HT-29 (cell line): ENCODE measurements around the gene CDC42EP4. TPM values are rescaled to one million over a fixed set of nuclear protein-coding genes. Genes with fewer than 3 reads are reported as not detected.
A peak's percentile ranks its signal among the peaks of the same experiment; 100 is the strongest.
"Not testable (repeated sequence)": the region's sequence is repeated elsewhere in the genome, so short reads cannot be mapped to it uniquely, and the experiment has no call there.

Experiments
- DNase-seq: peaks from one replicate; pipeline ENCODE4 v3.0.0-alpha.2; 2015; ENCODE audit warnings: low spot score
- total RNA-seq: library from RNA; depleted of rRNA; stranded (reverse); fragments of >200 nt; shearing (Covaris generic); gene quantifications from 2 replicates; pipeline ENCODE4 v1.2.3, GENCODE V29; 2014

Gene CDC42EP4
- total RNA-seq, 1 experiment from 2014 or later = 109 TPM

GRCh38 chr17:73343168-73343634 lies 31.4 kb upstream of the CDC42EP4 start:
- DNase-seq = no peak

DNA sequence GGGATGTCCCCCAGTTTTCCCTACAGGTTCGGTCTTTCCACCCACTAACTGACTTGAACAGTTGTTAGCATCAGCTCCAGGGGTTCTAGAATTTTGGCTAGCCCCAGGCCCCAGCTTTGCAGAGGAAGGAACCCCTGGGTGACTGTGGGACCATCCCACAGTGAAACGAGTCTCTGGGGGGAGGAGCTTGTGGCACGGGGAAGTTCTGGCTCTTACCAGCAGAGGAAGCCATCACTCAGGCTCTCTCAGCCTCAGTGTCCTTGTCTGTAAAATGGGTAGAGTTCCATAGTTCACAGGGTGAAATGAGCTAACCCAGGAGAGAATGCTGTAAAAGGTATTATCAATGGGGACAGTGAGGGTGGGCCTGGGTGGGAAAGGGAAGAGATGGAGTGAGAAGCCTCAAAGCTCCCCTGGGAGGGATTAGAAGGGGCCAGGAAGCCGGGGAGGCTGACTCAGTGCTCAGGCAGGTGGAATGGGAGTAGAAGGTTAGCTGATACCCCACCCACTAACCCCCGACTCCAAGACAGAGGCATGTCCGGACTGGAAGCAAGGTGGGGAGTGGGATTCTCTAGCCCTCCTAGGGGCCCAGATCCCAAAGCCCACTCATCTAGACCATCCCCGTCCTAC lies 30.9 kb upstream of the CDC42EP4 start:
- no peak for DNase-seq

DNA sequence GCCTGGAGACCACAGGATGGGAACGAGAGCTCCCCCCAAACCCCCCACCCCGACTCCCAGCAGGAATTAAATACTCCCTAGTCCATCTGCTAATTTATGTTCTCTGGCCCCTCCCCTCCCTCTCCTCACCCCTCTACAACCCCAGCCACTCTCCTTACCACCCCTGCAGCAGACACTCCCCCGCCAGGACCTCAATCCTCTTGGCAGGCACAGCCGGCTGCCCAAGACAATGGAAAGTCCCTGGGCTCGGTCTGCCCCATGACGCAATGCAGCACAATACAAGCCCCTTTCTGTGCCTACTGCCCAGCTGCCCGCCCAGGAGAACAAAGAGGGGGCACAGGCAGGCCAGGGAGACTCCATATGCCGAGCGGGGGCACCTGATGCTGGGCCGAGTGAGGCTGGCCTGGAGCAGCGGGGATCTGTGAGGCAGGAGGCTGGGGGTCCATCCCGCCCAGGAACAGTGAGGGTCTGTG lies 30.3 kb upstream of the CDC42EP4 start:
- no peak for DNase-seq

- no peak for DNase-seq
Measured at GRCh38 chr17:73341350-73342049, 29.7 kb upstream of the CDC42EP4 start.

DNA sequence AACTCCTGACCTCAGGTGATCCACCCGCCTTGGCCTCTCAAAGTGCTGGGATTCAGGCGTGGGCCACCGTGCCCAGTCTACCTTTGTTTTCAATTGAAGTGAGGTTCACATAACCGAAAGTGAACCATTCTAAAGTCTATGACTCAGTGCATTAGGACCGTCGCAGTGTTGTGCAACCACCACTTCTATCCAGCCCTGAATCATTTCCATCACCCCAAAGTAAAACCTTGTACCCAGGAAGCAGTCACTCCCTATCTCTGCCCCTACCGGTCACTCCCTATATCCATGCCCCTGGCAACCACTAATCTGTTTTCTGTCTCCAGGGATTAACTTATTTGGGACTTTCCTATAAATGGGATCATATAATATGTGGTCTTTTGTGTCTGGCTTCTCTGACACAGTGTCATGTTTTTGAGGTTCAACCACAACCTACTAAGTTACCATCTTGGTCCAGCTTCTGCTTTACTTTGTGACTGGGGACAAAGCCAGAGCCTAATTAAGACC lies 28.3 kb upstream of the CDC42EP4 start:
- peak; percentile 73 for DNase-seq

- DNase-seq = no peak
Measured at GRCh38 chr17:73338566-73339197, 26.9 kb upstream of the CDC42EP4 start.

DNA sequence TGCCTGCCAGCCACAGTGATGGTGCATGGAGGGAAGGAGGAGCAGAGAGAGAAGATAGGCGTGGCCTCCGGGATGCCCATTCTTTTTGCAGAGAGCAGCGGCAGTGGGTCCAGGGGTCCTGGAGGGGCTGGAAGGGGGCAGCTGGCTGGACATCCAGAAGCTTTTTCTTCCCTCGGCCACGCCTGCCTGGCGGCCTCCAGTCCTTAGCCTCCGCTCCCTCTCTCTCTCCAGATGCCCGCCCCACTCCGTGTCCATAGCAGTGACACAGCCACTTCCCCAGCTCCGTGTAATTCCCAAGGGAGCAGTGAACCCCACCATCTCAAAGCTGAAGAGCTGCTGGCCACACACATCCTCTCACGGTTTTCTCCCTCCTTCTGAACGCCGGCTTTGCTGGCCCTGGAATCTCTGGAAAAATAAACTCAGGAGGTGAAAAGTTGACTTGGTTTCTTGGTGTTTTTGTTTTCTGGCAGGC lies 26.3 kb upstream of the CDC42EP4 start:
- no peak for DNase-seq

DNA sequence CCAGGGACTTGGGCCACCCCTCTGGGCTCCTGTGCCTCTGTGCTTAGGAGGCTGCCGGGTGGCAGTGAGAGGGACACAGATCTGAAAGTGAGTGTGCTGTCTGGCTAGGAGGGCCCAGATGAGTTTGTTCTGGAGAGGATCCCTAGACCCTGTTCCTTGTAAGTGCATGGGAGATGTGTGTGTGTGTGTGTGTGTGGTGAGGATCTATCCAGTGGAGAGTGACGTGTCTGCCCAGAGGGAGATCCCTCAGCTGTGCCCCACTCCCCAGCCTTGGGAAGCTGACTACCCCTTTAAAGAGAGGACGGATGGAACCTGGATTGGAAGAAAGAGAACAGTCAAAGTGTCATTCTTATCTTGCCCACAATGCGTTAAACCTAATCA lies 25.5 kb upstream of the CDC42EP4 start:
- no peak for DNase-seq

DNA sequence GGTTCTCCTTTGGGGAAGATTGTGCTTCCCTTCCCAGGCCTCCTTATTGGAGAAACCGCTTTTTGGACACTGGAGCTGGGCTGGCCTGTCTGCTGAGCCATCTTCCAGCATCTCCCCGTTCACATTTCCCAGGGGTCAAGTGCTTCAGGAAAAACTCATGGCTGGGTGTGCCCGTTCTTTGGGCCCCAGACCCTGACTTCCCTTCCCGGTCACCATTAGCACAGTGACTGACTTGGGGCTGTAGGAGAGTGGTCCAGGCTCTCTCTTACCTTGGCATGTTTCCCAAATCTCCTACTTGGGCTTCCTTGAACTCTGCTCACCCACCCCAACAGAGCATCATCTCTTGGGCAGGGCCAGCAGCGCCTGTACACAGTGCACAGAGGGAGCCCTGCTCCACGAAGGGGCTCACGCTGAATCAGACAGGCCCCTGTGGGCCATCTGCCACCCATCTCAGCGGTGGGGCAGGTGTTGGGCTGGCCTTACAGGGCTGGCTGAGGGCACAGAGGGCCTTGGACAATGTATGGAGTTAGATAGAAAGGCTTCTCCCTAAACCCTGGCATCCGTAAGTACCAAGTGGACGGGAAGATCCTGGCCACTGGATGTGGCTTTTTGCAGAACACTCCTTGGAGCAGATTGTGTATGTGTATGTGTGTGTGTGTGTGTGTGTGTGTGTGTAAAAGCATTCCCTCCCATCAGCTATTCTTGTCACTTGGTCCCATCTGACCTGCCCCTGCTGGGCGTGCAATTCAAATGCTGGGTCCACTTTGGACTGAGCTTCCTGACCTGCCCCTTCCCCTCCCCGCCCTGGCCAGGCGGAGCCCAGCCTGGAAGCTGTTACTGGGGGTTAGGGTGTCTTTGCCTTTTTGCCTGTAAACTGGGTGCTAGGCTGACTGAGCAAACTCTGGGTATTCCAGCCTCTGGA lies 24.9 kb upstream of the CDC42EP4 start:
- DNase-seq = no peak

DNA sequence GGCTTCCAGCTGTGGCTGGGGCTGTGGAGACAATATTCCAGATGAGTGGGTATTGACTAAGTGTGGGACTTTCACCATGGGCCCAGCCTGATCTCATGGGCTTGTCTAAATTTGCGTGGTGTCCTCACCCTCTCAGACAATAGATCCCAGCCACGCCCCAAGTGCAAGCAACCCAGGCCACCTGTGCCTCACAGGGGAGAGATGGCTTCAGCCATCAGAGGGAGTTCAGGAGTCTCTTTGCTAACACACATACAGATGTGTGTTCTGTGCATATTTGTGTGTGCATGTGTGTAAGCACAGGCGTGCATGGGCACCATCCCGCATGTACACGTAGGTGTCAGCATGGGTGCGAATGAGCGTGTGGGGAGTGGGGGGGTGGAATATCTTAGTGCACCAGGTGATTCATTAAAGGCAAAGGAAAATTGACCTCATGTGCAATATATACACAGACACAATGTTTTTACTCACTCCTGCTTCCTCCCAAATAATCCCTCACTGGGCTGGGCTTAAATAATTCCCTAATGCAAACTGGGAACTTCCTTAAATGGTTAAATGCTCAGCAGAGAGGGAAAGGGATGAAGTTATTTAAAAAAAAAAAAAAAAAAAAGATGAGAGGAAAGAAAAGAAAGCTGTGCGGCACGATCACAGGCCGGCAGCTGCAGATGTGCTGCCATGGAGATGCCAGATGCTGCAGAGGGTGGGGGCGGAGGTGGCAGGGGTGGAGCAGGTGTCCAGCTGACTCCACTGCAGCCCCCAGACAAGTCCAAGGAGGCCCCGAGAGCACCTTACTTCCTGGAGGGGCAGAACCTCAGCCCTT lies 24.0 kb upstream of the CDC42EP4 start:
- DNase-seq = no peak

DNA sequence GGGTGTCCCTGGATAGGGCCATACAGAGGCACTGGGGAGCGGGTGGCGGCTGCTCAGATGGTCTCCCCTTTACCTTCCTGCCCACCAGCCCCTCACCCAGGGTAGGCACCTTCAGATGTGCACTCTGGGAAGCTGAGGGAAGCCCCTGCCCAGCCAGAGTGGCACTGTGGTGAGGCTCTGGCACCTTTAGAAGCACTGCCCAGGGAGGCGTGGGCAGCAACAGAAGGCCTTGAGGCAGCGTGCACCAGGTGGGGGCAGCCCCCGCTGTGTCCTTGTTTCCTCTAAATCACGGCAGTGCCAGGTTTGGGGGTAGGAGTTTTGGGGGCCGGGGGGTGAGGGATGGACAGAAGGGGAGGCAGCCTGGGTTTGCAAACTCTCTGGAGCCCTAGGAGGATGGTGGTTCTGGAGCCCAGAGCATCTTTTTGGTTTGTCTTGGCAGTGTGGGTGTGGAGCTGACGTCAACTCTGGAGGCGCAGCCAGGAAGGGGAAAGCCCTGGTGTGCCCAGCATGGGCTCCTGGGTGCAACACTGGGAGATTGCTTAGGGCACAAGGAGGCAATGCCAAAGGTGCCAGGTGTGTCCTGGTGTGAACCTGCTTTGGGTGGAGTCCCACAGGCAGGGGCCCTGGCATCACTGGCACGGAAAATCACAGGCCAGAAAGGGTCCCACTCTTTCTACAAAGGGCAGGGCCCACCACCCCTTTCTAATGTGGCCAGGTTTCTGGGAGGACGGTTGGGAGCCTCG lies 23.1 kb upstream of the CDC42EP4 start:
- DNase-seq = no peak

- DNase-seq = not testable (repeated sequence)
Measured at GRCh38 chr17:73333445-73333844, 21.6 kb upstream of the CDC42EP4 start.

DNA sequence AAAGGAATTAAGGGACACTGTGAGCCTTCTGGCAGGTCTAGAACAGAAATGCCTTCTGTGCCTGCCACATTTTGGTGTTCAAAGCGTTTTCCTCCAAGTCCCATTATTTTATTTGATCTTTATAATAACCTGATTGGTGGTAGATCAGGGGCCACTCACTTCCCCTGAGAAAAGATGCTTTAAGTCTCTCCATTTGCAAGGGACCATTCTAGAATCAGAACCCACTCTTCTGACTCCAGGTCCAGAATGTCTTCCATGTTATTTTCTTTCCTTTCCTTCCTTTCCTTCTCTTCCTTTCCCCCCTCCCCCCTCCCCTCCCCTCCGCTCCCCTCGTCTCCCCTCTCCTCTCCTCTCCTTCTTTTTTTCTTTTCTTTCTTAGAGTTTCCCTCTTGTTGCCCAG lies 19.3 kb upstream of the CDC42EP4 start:
- no peak for DNase-seq

- no peak for DNase-seq
Measured at GRCh38 chr17:73327676-73328075, 15.9 kb upstream of the CDC42EP4 start.

DNA sequence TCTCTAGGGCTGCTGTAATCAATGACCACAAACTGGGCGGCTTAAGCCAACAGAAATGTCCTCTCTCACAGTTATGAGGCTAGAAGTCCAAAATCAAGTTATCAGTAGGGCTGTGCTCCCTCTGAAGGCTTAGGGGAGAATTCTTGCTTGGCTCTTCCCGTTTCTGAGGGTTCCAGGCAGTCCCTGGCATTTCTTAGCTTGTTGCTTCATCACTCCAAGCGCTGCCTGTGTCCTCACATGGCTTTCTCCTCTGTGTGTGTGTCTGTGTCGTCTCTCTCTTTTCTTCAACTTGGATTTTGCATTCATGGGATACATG lies 13.7 kb upstream of the CDC42EP4 start:
- peak; percentile 17 for DNase-seq

DNA sequence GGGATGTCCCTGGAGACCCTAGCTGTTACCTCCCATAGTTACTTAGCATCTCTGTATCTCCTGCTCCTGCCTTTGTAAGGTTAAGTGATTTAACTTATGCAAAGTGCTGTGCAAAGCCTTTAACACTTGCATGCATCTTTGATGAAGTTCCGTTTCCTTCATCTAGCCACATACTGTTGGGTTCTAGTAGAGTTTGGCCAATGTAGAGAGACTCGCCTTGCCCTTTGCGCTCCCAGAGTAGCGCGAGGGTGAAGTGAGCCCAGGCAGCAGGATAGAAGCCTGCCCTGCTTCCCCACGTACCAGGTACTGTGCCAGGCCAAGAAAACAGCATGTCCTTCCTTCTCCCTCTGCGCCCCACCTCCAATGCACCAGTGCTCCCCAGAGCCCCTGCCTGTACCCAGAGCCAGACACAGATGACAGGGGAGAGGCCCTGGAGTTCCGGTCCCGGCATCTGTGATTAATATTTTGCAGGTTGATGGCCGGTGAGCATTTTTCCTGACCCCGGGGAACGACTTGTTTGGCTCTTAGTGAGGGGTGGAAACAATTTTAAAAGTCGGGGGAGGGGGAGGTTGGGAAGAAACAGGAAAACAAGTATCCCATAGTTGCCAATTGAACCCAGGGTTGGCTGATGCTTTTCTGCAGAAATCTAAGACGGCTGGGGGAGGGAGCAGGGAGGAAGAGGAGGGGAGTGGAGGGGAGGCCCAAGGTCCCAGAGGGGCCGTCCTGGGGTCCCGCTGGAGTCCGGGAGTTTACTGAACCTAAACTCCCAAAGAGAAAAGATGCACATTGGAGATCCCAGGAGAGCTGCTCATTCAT lies 13.1 kb upstream of the CDC42EP4 start:
- no peak for DNase-seq

DNA sequence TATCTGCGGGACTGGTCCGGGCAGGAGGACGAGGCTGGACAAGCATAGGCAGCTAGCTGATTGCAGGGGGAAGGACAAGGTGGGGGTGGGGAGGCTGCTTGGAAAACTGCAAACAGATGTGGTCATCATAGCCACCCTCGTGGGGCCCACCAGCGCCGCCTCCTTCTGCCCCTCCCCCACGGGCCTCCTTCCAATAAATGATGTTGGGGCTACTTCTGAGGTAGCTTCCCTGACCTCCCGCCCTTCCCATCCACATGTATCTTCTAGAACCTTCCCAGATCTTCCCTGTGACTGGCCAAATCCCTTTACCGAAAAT lies 12.3 kb upstream of the CDC42EP4 start:
- DNase-seq = no peak

GRCh38 chr17:73323409-73324159 lies 11.8 kb upstream of the CDC42EP4 start:
- DNase-seq = no peak
